K562 (cell line): Measurements from ENCODE around the gene HAUS5. TPM values are rescaled to one million over a fixed set of nuclear protein-coding genes. Genes with fewer than 3 reads are reported as not detected.

Source experiments
- CXXC5 ChIP-seq: fragments of 250-450 bp; sonication (Bioruptor Pico); IDR thresholded peaks from 2 replicates; pipeline ENCODE4 v1.8.0; 2022; ENCODE audit warnings: inconsistent platforms, mild to moderate bottlenecking, moderate library complexity
- KLF1 ChIP-seq: fragments of 450-650 bp; IDR thresholded peaks from 2 replicates; pipeline ENCODE4 v1.6.1; 2016; ENCODE audit warnings: missing genetic modification characterization, missing compliant biosample characterization
- NFIC ChIP-seq: fragments of 450-650 bp; IDR thresholded peaks from 2 replicates; pipeline ENCODE4 v1.6.1; 2017; ENCODE audit warnings: mild to moderate bottlenecking, inconsistent platforms
- POU5F1 ChIP-seq: fragments of 150-350 bp; IDR thresholded peaks from 2 replicates; pipeline ENCODE4 v1.6.1; 2014; ENCODE audit warnings: borderline replicate concordance, low read length, low read depth, mild to moderate bottlenecking; ENCODE audit not compliant: partially characterized antibody
- PTTG1 ChIP-seq: fragments of 450-650 bp; IDR thresholded peaks from 2 replicates; pipeline ENCODE4 v1.6.1; 2016; ENCODE audit warnings: low read depth, mild to moderate bottlenecking, missing genetic modification characterization, missing compliant biosample characterization
- RCOR1 ChIP-seq, 2 experiments: IDR thresholded peaks; 2 replicates each; pipeline ENCODE4 v1.6.1; 2012; ENCODE audit warnings: low read depth in 2 of 2, low read length in 2 of 2, borderline replicate concordance in 1 of 2, improper control_type of control experiment in 1 of 2
- STAG1 ChIP-seq: sonication (generic); formaldehyde crosslinking; IDR thresholded peaks from 2 replicates; pipeline ENCODE4 v1.5.0; 2020; ENCODE audit warnings: missing genetic modification reagents, borderline replicate concordance
- TAF7 ChIP-seq: fragments of 450-650 bp; IDR thresholded peaks from 2 replicates; pipeline ENCODE4 v1.6.1; 2016; ENCODE audit warnings: missing genetic modification characterization, missing compliant biosample characterization
- TCF3 ChIP-seq: sonication (generic); formaldehyde crosslinking; IDR thresholded peaks from 2 replicates; pipeline ENCODE4 v1.4.0; 2020; ENCODE audit warnings: mild to moderate bottlenecking, missing genetic modification reagents
- TCFL5 ChIP-seq: fragments of 250-450 bp; sonication (Bioruptor Pico); conservative IDR thresholded peaks from 2 replicates; pipeline ENCODE4 v1.6.1; 2021; ENCODE audit warnings: mild to moderate bottlenecking, moderate library complexity, matching md5 sums
- THRAP3 ChIP-seq: fragments of 450-650 bp; IDR thresholded peaks from 2 replicates; pipeline ENCODE4 v1.6.1; 2016; ENCODE audit warnings: mild to moderate bottlenecking, inconsistent platforms, borderline replicate concordance
- XRCC4 ChIP-seq: IDR thresholded peaks from one replicate; pipeline ENCODE4 v1.6.1; 2011; ENCODE audit not compliant: insufficient read depth, insufficient read length; ENCODE audit errors: extremely low read depth
- polyA plus RNA-seq, 8 experiments: library from polyadenylated mRNA; depleted of rRNA in 4 of 8; stranded (reverse) in 5 of 8; unstranded in 3 of 8; fragments of >200 nt; fragmentation: Nextera tagmentation in 2 of 8; fragmentation: Illumina TruSeq in 1 of 8; extraction: Ambion mirVana in 2 of 8; extraction: Trizol in 1 of 8; gene quantifications; 2 replicates each; pipeline versions ENCODE4 v1.2.1 to v1.2.3, GENCODE V29; 2011 to 2014; ENCODE audit warnings: inconsistent platforms in 1 of 8, missing spikeins in 1 of 8
- total RNA-seq, 7 experiments: library from RNA; depleted of rRNA in 6 of 7; stranded (reverse); fragments of >200 nt in 6 of 7; fragmentation: Illumina TruSeq in 2 of 7; extraction: Trizol in 2 of 7; gene quantifications; 2 replicates each; pipeline versions ENCODE4 v1.2.1 to v1.2.3, GENCODE V29; 2011 to 2021; ENCODE audit warnings: low replicate concordance in 1 of 7
- TF ChIP-seq, protein P1 (sequence below), 2 experiments: fragments of 450-650 bp; IDR thresholded peaks; 2 replicates each; pipeline ENCODE4 v1.6.1; 2016
- TF ChIP-seq, protein P2 (sequence below), 2 experiments: IDR thresholded peaks; 2 replicates each; pipeline ENCODE4 v1.6.1; 2011; ENCODE audit warnings: borderline replicate concordance in 1 of 2, control low read depth in 1 of 2, low read depth in 1 of 2, low read length in 1 of 2, mild to moderate bottlenecking in 1 of 2, mixed read lengths in 1 of 2, moderate library complexity in 1 of 2; ENCODE audit not compliant: insufficient read depth in 1 of 2, insufficient read length in 1 of 2, poor library complexity in 1 of 2, severe bottlenecking in 1 of 2; ENCODE audit errors: extremely low read depth in 1 of 2
- TF ChIP-seq, protein P3 (sequence below): fragments of 250-450 bp; sonication (Bioruptor Pico); IDR thresholded peaks from 2 replicates; pipeline ENCODE4 v1.9.0; 2021; ENCODE audit warnings: mild to moderate bottlenecking, inconsistent platforms
- TF ChIP-seq, protein P4 (sequence below): sonication (generic); formaldehyde crosslinking; IDR thresholded peaks from 2 replicates; pipeline ENCODE4 v1.8.1; 2022; ENCODE audit warnings: missing genetic modification reagents

Gene HAUS5
- total and polyA plus RNA-seq, 9 of the 15 experiments (the other 6 are each of a cell fraction or from before 2014, with no cell fraction given): 3.5 to 41.3 (median 14.2) TPM

DNA sequence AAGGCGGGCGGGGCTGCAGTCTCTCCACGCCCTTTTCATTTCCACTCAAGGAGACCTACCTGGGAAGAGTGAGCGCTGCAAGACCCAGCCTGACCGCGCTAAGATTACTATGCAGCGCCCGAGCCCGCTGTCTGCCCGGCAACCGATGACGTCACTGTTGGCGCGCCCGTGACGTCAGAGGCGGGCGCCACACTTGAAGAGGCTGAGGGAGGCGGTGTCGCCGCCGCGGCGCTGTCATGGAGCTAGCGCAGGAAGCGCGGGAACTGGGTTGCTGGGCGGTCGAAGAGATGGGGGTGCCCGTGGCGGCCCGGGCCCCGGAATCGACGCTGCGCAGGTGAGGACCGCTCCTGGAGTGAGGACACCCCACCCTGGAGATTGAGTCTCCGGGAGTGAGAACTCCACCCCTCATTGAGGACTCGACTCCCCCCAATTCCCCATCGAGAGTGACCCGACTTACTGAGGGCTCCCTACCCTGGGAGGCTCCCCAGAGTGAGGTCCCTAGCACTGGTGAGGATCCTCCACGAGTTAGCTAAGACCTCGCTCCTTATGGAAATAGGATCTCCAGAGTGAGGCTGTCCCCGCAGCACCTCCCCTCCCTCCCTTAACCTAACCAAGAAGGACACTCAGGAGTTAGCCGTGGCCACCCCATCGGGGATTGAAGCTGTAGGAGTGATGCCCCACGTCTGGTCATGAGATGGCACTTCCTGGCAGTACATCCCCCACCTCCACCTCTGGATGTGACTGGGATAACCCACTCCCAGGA lies at the start of gene HAUS5 (continued):
- TF ChIP-seq POU5F1 (peak; percentile 55), KLF1 (tag) (peak; percentile 56; the same call in 1 of the 2 replicates), CXXC5 (CRISPR knock-in tag) (peak; percentile 92), TAF7 (tag) (peak; percentile 49), RCOR1 (IDR thresholded peaks at IDR 0.05; ENCODE audit: borderline replicate concordance in 1 of 2, low read depth in 2 of 2, low read length in 2 of 2) (0 out of 4 replicates have a peak, but pooled peaks of 1 of the 2 experiments have one; percentile 44), TCF3 (CRISPR knock-in tag) (peak; percentile 36; the same call in 1 of the 2 replicates), XRCC4 (no peak), THRAP3 (no peak), STAG1 (CRISPR knock-in tag) (no peak), PTTG1 (tag) (no peak), TCFL5 (CRISPR knock-in tag) (no peak), NFIC (peak; percentile 23; the same call in 1 of the 2 replicates)
- TF ChIP-seq, protein P1, sequence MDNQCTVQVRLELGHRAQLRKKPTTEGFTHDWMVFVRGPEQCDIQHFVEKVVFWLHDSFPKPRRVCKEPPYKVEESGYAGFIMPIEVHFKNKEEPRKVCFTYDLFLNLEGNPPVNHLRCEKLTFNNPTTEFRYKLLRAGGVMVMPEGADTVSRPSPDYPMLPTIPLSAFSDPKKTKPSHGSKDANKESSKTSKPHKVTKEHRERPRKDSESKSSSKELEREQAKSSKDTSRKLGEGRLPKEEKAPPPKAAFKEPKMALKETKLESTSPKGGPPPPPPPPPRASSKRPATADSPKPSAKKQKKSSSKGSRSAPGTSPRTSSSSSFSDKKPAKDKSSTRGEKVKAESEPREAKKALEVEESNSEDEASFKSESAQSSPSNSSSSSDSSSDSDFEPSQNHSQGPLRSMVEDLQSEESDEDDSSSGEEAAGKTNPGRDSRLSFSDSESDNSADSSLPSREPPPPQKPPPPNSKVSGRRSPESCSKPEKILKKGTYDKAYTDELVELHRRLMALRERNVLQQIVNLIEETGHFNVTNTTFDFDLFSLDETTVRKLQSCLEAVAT (IDR thresholded peaks at IDR 0.05): peak in 1 of 2 experiments; percentile 33; a peak in 1 of 4 replicates
- TF ChIP-seq, protein P2, sequence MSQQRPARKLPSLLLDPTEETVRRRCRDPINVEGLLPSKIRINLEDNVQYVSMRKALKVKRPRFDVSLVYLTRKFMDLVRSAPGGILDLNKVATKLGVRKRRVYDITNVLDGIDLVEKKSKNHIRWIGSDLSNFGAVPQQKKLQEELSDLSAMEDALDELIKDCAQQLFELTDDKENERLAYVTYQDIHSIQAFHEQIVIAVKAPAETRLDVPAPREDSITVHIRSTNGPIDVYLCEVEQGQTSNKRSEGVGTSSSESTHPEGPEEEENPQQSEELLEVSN (IDR thresholded peaks at IDR 0.05; ENCODE audit: borderline replicate concordance in 1 of 2, extremely low read depth in 1 of 2, insufficient read depth in 1 of 2, insufficient read length in 1 of 2, low read depth in 1 of 2, low read length in 1 of 2, poor library complexity in 1 of 2, severe bottlenecking in 1 of 2): peak; percentile 96
- TF ChIP-seq, protein P3, sequence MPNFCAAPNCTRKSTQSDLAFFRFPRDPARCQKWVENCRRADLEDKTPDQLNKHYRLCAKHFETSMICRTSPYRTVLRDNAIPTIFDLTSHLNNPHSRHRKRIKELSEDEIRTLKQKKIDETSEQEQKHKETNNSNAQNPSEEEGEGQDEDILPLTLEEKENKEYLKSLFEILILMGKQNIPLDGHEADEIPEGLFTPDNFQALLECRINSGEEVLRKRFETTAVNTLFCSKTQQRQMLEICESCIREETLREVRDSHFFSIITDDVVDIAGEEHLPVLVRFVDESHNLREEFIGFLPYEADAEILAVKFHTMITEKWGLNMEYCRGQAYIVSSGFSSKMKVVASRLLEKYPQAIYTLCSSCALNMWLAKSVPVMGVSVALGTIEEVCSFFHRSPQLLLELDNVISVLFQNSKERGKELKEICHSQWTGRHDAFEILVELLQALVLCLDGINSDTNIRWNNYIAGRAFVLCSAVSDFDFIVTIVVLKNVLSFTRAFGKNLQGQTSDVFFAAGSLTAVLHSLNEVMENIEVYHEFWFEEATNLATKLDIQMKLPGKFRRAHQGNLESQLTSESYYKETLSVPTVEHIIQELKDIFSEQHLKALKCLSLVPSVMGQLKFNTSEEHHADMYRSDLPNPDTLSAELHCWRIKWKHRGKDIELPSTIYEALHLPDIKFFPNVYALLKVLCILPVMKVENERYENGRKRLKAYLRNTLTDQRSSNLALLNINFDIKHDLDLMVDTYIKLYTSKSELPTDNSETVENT (CRISPR knock-in tag): peak; percentile 88
- TF ChIP-seq, protein P4, sequence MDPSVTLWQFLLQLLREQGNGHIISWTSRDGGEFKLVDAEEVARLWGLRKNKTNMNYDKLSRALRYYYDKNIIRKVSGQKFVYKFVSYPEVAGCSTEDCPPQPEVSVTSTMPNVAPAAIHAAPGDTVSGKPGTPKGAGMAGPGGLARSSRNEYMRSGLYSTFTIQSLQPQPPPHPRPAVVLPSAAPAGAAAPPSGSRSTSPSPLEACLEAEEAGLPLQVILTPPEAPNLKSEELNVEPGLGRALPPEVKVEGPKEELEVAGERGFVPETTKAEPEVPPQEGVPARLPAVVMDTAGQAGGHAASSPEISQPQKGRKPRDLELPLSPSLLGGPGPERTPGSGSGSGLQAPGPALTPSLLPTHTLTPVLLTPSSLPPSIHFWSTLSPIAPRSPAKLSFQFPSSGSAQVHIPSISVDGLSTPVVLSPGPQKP (CRISPR knock-in tag): no peak
